ENCODE measurements around the gene SMIM35. TPM values are rescaled to one million over a fixed set of nuclear protein-coding genes. Genes with fewer than 3 reads are reported as not detected.

The SMIM35 gene
- total RNA-seq, 1 experiment from 2014 or later: not detected

GRCh38 chr11:118057251-118058145 is 29.3 kb downstream of the SMIM35 start (continued):
- TF ChIP-seq ZNF532 (CRISPR knock-in tag; IDR thresholded peaks at IDR 0.05; ENCODE audit: borderline replicate concordance) (no peak), ZBTB21 (CRISPR knock-in tag; IDR thresholded peaks at IDR 0.05; ENCODE audit: borderline replicate concordance) (no peak), MLX (CRISPR knock-in tag; IDR thresholded peaks at IDR 0.05) (no peak), HMGA2 (CRISPR knock-in tag; IDR thresholded peaks at IDR 0.05) (no peak), TEAD4 (CRISPR knock-in tag; IDR thresholded peaks at IDR 0.05) (no peak), ETV6 (CRISPR knock-in tag; IDR thresholded peaks at IDR 0.05) (no peak), NR3C1 (CRISPR knock-in tag; conservative IDR thresholded peaks at IDR 0.05; ENCODE audit: low read depth) (no peak), ZNF425 (CRISPR knock-in tag; conservative IDR thresholded peaks at IDR 0.05) (no peak), CDX4 (CRISPR knock-in tag; IDR thresholded peaks at IDR 0.05; ENCODE audit: borderline replicate concordance) (no peak), NFATC4 (CRISPR knock-in tag; IDR thresholded peaks at IDR 0.05) (no peak), ZNF317 (CRISPR knock-in tag; IDR thresholded peaks at IDR 0.05; ENCODE audit: borderline replicate concordance, low read depth) (no peak)

GRCh38 chr11:118056806-118057205 is 30.0 kb downstream of the SMIM35 start:
- ATAC-seq (no peak), DNase-seq (ENCODE audit: low spot score) (no peak)
- Mint-ChIP-seq H3K36me3 (no peaks in the 10 kb centered on the region), H3K9me3 (no peaks in the 10 kb centered on the region), H3K27me3 (ENCODE audit: low read depth) (no peaks in the 10 kb centered on the region; the same call in 1 of the 2 replicates), H3K4me3 (no peak overlapping the region), H3K4me1 (no peaks in the 10 kb centered on the region; the same call in none of the 2 replicates), H3K27ac (no peak overlapping the region)
- ChIA-PET CTCF (interaction anchor here (1.2 to 2.9 kb wide), 3 partner anchors 110 to 238 kb away, joined by 4 to 10 read pairs (median 7); no protein-coding TSS in a partner anchor), POLR2A (no interaction called here)
- TF ChIP-seq CTCF (IDR thresholded peaks at IDR 0.05): no peak
- TF ChIP-seq AFF4 (CRISPR knock-in tag; IDR thresholded peaks at IDR 0.05; ENCODE audit: borderline replicate concordance): no peak
- no peak for TF ChIP-seq IRF2 (CRISPR knock-in tag; IDR thresholded peaks at IDR 0.05; ENCODE audit: borderline replicate concordance, low read depth)
- TF ChIP-seq ZNF396 (CRISPR knock-in tag; IDR thresholded peaks at IDR 0.05; ENCODE audit: borderline replicate concordance): no peak
- no peak for TF ChIP-seq ZNF532 (CRISPR knock-in tag; IDR thresholded peaks at IDR 0.05; ENCODE audit: borderline replicate concordance)
